HCT116 (cell line): ENCODE measurements around the gene EEIG1. TPM values are rescaled to one million over a fixed set of nuclear protein-coding genes. Genes with fewer than 3 reads are reported as not detected.

Experiments
- ATAC-seq: fragments of 200-7000 bp; cut with Tn5 transposase; 2 replicates; pipeline ENCODE4 v1.9.1; 2020; ENCODE audit warnings: mild to moderate bottlenecking, moderate library complexity
- BruUV-seq: library from RNA; stranded (reverse); fragments of 400-500 nt; replicated peaks from 2 replicates; lab custom pipeline; 2021; lab: Mats Ljungman, UMichigan
- CTCF ChIA-PET: fragments of 300-600 bp; sonication (Branson Sonifier 250); formaldehyde crosslinking; loops from one replicate; lab custom pipeline; 2021; ENCODE audit warnings: antibody characterized with exemption; lab: Charles Lee
- POLR2A ChIA-PET: fragments of 300-600, 350-600 bp; sonication (Branson Sonifier 250); formaldehyde crosslinking; loops from one replicate; lab custom pipeline; 2021; ENCODE audit warnings: antibody characterized with exemption; lab: Charles Lee
- RAD21 ChIA-PET, 2 experiments: fragments of 300-600 bp; sonication (Branson Sonifier 250); formaldehyde crosslinking; loops; one replicate each; lab custom pipeline; 2023; ENCODE audit warnings: low total read pairs in 2 of 2; ENCODE audit not compliant: uncharacterized antibody in 2 of 2, unreplicated experiment in 2 of 2, low non-redundant PET in 1 of 2; lab: Charles Lee
- DNase-seq: peaks from one replicate; pipeline ENCODE4 v3.0.0-alpha.2; 2010; ENCODE audit warnings: low read depth, low spot score
- H2AFZ ChIP-seq: fragments of 200-600 bp; shearing (Covaris generic), sonication (generic); 2 replicates; pipeline ENCODE4 v1.6.1; 2017; ENCODE audit warnings: low read depth, mixed run types, mixed read lengths, antibody characterized with exemption, low read length; ENCODE audit not compliant: poor library complexity, severe bottlenecking
- H3K27ac ChIP-seq: 2 replicates; pipeline ENCODE4 v1.5.1; 2012; ENCODE audit warnings: low read depth, low read length
- H3K27me3 ChIP-seq: fragments of 200-600 bp; sonication (generic); 2 replicates; pipeline ENCODE4 v1.6.1; 2016; ENCODE audit warnings: mixed run types, low read length, mixed read lengths; ENCODE audit not compliant: insufficient read depth
- H3K36me3 ChIP-seq, 2 experiments: fragments of 200-500 bp in 1 of 2; fragments of 200-600 bp in 1 of 2; sonication (Bioruptor generic) in 1 of 2; sonication (generic) in 1 of 2; 2 replicates each; pipeline versions ENCODE4 v1.5.1 to v1.6.1; 2014 to 2016; ENCODE audit warnings: low read length in 2 of 2, inconsistent platforms in 1 of 2, mixed read lengths in 1 of 2, mixed run types in 1 of 2; ENCODE audit not compliant: insufficient read depth in 2 of 2, control insufficient read depth in 1 of 2
- H3K4me1 ChIP-seq, 2 experiments: fragments of 200-600 bp in 1 of 2; sonication (generic) in 1 of 2; 2 replicates each; pipeline versions ENCODE4 v1.5.1 to v1.6.1; 2012 to 2017; ENCODE audit warnings: low read length in 2 of 2, inconsistent platforms in 1 of 2, mild to moderate bottlenecking in 1 of 2, mixed read lengths in 1 of 2, mixed run types in 1 of 2, moderate library complexity in 1 of 2; ENCODE audit not compliant: insufficient read depth in 2 of 2, control insufficient read depth in 1 of 2
- H3K4me2 ChIP-seq: fragments of 200-600 bp; sonication (generic); 2 replicates; pipeline ENCODE4 v1.6.1; 2017; ENCODE audit warnings: mixed run types, low read length, mixed read lengths
- H3K4me3 ChIP-seq, 2 experiments: fragments of 200-600 bp in 1 of 2; sonication (generic) in 1 of 2; replicated peaks in 1 of 2; 2 replicates each; pipeline ENCODE4 v1.5.1; 2011 to 2016; ENCODE audit warnings: low read length in 2 of 2, control low read depth in 1 of 2, low read depth in 1 of 2, mild to moderate bottlenecking in 1 of 2, mixed read lengths in 1 of 2, mixed run types in 1 of 2
- H3K79me2 ChIP-seq: fragments of 200-600 bp; sonication (generic); 2 replicates; pipeline ENCODE4 v1.6.1; 2017; ENCODE audit warnings: mild to moderate bottlenecking, mixed run types, low read length, moderate library complexity, mixed read lengths; ENCODE audit not compliant: insufficient read depth
- H3K9ac ChIP-seq: fragments of 200-600 bp; sonication (generic); 2 replicates; pipeline ENCODE4 v1.6.1; 2016; ENCODE audit warnings: low read length, mixed read lengths
- H3K9me2 ChIP-seq: fragments of 200-600 bp; sonication (generic), shearing (Covaris generic); 2 replicates; pipeline ENCODE4 v1.6.1; 2017; ENCODE audit warnings: mixed run types, mild to moderate bottlenecking, moderate library complexity; ENCODE audit not compliant: insufficient read depth
- H3K9me3 ChIP-seq, 2 experiments: fragments of 200-500 bp in 1 of 2; fragments of 200-600 bp in 1 of 2; sonication (Bioruptor generic) in 1 of 2; sonication (generic) in 1 of 2; 2 replicates each; pipeline ENCODE4 v1.6.1; 2014 to 2017; ENCODE audit warnings: low read length in 2 of 2, mixed read lengths in 2 of 2, inconsistent platforms in 1 of 2, low read depth in 1 of 2, mild to moderate bottlenecking in 1 of 2, mixed run types in 1 of 2, moderate library complexity in 1 of 2; ENCODE audit not compliant: control insufficient read depth in 1 of 2, insufficient read depth in 1 of 2
- H4K20me1 ChIP-seq: fragments of 200-600 bp; sonication (generic), shearing (Covaris generic); 2 replicates; pipeline ENCODE4 v1.6.1; 2017; ENCODE audit warnings: mixed run types, mild to moderate bottlenecking, moderate library complexity; ENCODE audit not compliant: insufficient read depth
- CBX3 ChIP-seq: IDR thresholded peaks from 2 replicates; pipeline ENCODE4 v1.6.1; 2012; ENCODE audit warnings: low read depth
- CEBPB ChIP-seq: IDR thresholded peaks from 2 replicates; pipeline ENCODE4 v1.6.1; 2012; ENCODE audit warnings: low read depth
- CTCF ChIP-seq, 3 experiments: fragments of 200-600 bp in 1 of 3; sonication (generic) in 1 of 3; IDR thresholded peaks in 2 of 3; conservative IDR thresholded peaks in 1 of 3; 2 replicates each; pipeline ENCODE4 v1.5.1; 2012 to 2017; ENCODE audit warnings: low read depth in 2 of 3, low read length in 2 of 3, antibody characterized with exemption in 1 of 3, borderline replicate concordance in 1 of 3, control low read depth in 1 of 3, mild to moderate bottlenecking in 1 of 3, mixed read lengths in 1 of 3, mixed run types in 1 of 3, moderate library complexity in 1 of 3; ENCODE audit not compliant: insufficient read depth in 1 of 3
- EGR1 ChIP-seq: IDR thresholded peaks from 2 replicates; pipeline ENCODE4 v1.6.1; 2012; ENCODE audit warnings: low read depth
- ELF1 ChIP-seq: IDR thresholded peaks from 2 replicates; pipeline ENCODE4 v1.6.1; 2012; ENCODE audit warnings: low read depth, borderline replicate concordance
- EZH2 ChIP-seq: fragments of 200-600 bp; sonication (generic); IDR thresholded peaks from 2 replicates; pipeline ENCODE4 v1.6.1; 2017; ENCODE audit warnings: antibody characterized with exemption, mixed run types
- EZH2phosphoT487 ChIP-seq: fragments of 200-600 bp; IDR thresholded peaks from 2 replicates; pipeline ENCODE4 v1.6.1; 2018; ENCODE audit warnings: antibody characterized with exemption, borderline replicate concordance
- JUND ChIP-seq: IDR thresholded peaks from 2 replicates; pipeline ENCODE4 v1.6.1; 2012
- POLR2A ChIP-seq: IDR thresholded peaks from 2 replicates; pipeline ENCODE4 v1.7.0; 2011; ENCODE audit warnings: borderline replicate concordance; ENCODE audit not compliant: insufficient read depth, insufficient read length; ENCODE audit errors: extremely low read depth
- POLR2AphosphoS5 ChIP-seq: IDR thresholded peaks from 2 replicates; pipeline ENCODE4 v1.6.1; 2011; ENCODE audit warnings: mild to moderate bottlenecking, low read depth, low read length, moderate library complexity
- RAD21 ChIP-seq: IDR thresholded peaks from 2 replicates; pipeline ENCODE4 v1.6.1; 2012; ENCODE audit warnings: low read depth, mild to moderate bottlenecking
- SP1 ChIP-seq: IDR thresholded peaks from 2 replicates; pipeline ENCODE4 v1.6.1; 2012; ENCODE audit warnings: low read depth
- TCF7L2 ChIP-seq: IDR thresholded peaks from 2 replicates; pipeline ENCODE4 v1.7.0; 2011; ENCODE audit warnings: borderline replicate concordance, inconsistent platforms; ENCODE audit not compliant: insufficient read depth, insufficient read length; ENCODE audit errors: extremely low read depth
- ZFX ChIP-seq: fragments of 450-650 bp; IDR thresholded peaks from 2 replicates; pipeline ENCODE4 v1.6.1; 2017
- ZNF274 ChIP-seq: fragments of 200-500 bp; sonication (Bioruptor generic); IDR thresholded peaks from 2 replicates; pipeline ENCODE4 v1.6.1; 2014; ENCODE audit warnings: mild to moderate bottlenecking, low read depth, low read length, inconsistent platforms
- intact Hi-C: fragments of 100-400 bp; cut with micrococcal nuclease; formaldehyde crosslinking; loops from 2 replicates; pipeline ENCODE4 v1.10.0; 2022
- total RNA-seq: library from RNA; stranded (reverse); gene quantifications from one replicate; pipeline ENCODE4 v1.2.1, GENCODE V29; 2021; ENCODE audit not compliant: unreplicated experiment
- TF ChIP-seq, protein P1 (sequence below): IDR thresholded peaks from 2 replicates; pipeline ENCODE4 v1.6.1; 2012; ENCODE audit warnings: low read depth
- TF ChIP-seq, protein P2 (sequence below): IDR thresholded peaks from 2 replicates; pipeline ENCODE4 v1.6.1; 2012

Gene EEIG1
- total RNA-seq, 1 experiment from 2014 or later, result 44.2 TPM

DNA sequence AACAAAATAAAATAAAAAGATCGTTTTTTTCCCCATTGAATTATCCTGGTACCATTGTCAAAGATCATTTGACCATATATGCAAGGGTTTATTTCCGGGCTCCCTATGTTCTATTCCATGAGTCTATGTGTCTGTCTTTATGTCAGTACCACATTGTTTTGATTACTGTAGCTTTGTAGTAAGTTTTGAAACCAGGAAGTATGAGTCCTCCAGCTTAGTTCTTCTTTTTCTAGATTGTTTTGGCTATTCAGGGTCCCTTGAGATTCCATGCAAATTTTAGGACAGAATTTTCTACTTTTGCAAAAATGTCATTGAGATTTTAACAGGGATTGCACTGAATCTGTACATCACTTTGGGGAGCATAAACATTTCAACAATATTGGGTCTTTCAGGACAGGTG is 18.7 kb upstream of the EEIG1 start (continued):
- TF ChIP-seq CTCF (IDR thresholded peaks at IDR 0.05 in 2 of 3, conservative IDR thresholded peaks at IDR 0.05 in 1 of 3; ENCODE audit: borderline replicate concordance in 1 of 3, insufficient read depth in 1 of 3, low read depth in 2 of 3, low read length in 2 of 3) (no peak), POLR2AphosphoS5 (no peak), EGR1 (no peak), CBX3 (no peak), JUND (no peak), CEBPB (no peak), EZH2phosphoT487 (no peak)

- no peak overlapping the region for H2AFZ ChIP-seq
- H3K9me2 ChIP-seq, result no peaks in the 10 kb centered on the region
- CTCF ChIA-PET, result no interaction called here
- intact Hi-C loops, result no loop called here
- no peak overlapping the region for H3K9ac ChIP-seq
- 0 out of 4 replicates have a peak, but pooled peaks cover 0 to 8% of the 10 kb centered on the region in 2 experiments for H3K4me1 ChIP-seq
- H3K27ac ChIP-seq, result no peak overlapping the region
- no peaks in the 10 kb centered on the region for H3K27me3 ChIP-seq
- no peaks in the 10 kb centered on the region for H4K20me1 ChIP-seq
- BruUV-seq, result no TSS peak
- H3K79me2 ChIP-seq, result no peaks in the 10 kb centered on the region
- H3K4me2 ChIP-seq, result no peak overlapping the region
- H3K9me3 ChIP-seq, result no peaks in the 10 kb centered on the region
- no peak for ATAC-seq
- H3K4me3 ChIP-seq, result no peak overlapping the region
- RAD21 ChIA-PET, result interaction anchor here in 1 of 2 experiments (0.7 kb wide), 1 partner anchor 41 kb away, joined by 4 read pairs; no protein-coding TSS in a partner anchor
- H3K36me3 ChIP-seq, result no peaks in the 10 kb centered on the region
- no peak for DNase-seq
- POLR2A ChIA-PET, result no interaction called here
- no peak for TF ChIP-seq JUND
- no peak for TF ChIP-seq EGR1
- TF ChIP-seq, protein P1, sequence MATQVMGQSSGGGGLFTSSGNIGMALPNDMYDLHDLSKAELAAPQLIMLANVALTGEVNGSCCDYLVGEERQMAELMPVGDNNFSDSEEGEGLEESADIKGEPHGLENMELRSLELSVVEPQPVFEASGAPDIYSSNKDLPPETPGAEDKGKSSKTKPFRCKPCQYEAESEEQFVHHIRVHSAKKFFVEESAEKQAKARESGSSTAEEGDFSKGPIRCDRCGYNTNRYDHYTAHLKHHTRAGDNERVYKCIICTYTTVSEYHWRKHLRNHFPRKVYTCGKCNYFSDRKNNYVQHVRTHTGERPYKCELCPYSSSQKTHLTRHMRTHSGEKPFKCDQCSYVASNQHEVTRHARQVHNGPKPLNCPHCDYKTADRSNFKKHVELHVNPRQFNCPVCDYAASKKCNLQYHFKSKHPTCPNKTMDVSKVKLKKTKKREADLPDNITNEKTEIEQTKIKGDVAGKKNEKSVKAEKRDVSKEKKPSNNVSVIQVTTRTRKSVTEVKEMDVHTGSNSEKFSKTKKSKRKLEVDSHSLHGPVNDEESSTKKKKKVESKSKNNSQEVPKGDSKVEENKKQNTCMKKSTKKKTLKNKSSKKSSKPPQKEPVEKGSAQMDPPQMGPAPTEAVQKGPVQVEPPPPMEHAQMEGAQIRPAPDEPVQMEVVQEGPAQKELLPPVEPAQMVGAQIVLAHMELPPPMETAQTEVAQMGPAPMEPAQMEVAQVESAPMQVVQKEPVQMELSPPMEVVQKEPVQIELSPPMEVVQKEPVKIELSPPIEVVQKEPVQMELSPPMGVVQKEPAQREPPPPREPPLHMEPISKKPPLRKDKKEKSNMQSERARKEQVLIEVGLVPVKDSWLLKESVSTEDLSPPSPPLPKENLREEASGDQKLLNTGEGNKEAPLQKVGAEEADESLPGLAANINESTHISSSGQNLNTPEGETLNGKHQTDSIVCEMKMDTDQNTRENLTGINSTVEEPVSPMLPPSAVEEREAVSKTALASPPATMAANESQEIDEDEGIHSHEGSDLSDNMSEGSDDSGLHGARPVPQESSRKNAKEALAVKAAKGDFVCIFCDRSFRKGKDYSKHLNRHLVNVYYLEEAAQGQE, result no peak
- no peak for TF ChIP-seq EZH2
- TF ChIP-seq POLR2AphosphoS5, result no peak
- TF ChIP-seq POLR2A, result no peak
- no peak for TF ChIP-seq ZFX
- no peak for TF ChIP-seq EZH2phosphoT487
- no peak for TF ChIP-seq SP1
- TF ChIP-seq ZNF274, result no peak
- no peak for TF ChIP-seq ELF1
- no peak for TF ChIP-seq RAD21
- TF ChIP-seq CEBPB, result no peak
- TF ChIP-seq CBX3, result no peak
- TF ChIP-seq, protein P2, sequence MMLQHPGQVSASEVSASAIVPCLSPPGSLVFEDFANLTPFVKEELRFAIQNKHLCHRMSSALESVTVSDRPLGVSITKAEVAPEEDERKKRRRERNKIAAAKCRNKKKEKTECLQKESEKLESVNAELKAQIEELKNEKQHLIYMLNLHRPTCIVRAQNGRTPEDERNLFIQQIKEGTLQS, result no peak
- TF ChIP-seq CTCF (IDR thresholded peaks at IDR 0.05 in 2 of 3, conservative IDR thresholded peaks at IDR 0.05 in 1 of 3; ENCODE audit: borderline replicate concordance in 1 of 3, insufficient read depth in 1 of 3, low read depth in 2 of 3, low read length in 2 of 3), result no peak
- TF ChIP-seq TCF7L2, result no peak
These were observed 12.9 kb upstream of the EEIG1 start for GRCh38 chr9:127993721-127994120.
